HEK293 (cell line): ENCODE measurements around the gene ARX.
A peak's percentile ranks its signal among the peaks of the same experiment; 100 is the strongest.

Source experiments
- CTCF ChIA-PET: fragments of 350-600 bp; formaldehyde crosslinking; extraction: SDS; loops from one replicate; lab custom pipeline; 2021; ENCODE audit warnings: antibody characterized with exemption; lab: Yijun Ruan, JAX
- POLR2A ChIA-PET: fragments of 300-600 bp; formaldehyde crosslinking; extraction: SDS; loops from one replicate; lab custom pipeline; 2020; ENCODE audit warnings: antibody characterized with exemption, inconsistent platforms; lab: Yijun Ruan, JAX
- H3K27ac ChIP-seq: fragments of 200-500 bp; sonication (Bioruptor generic); 2 replicates; pipeline ENCODE4 v1.5.1; 2014; ENCODE audit warnings: low read depth, low read length, control low read depth, inconsistent platforms; ENCODE audit errors: extremely low read depth
- H3K36me3 ChIP-seq, 2 experiments: fragments of 200-500 bp in 1 of 2; sonication (Bioruptor generic) in 1 of 2; 1 replicate in 1 of 2; 2 replicates in 1 of 2; pipeline ENCODE4 v1.5.1; 2014 to 2017; ENCODE audit warnings: inconsistent platforms in 2 of 2, low read length in 2 of 2; ENCODE audit not compliant: control insufficient read depth in 2 of 2, insufficient read depth in 1 of 2
- H3K4me1 ChIP-seq: fragments of 200-500 bp; sonication (Bioruptor generic); 2 replicates; pipeline ENCODE4 v1.5.1; 2014; ENCODE audit warnings: mild to moderate bottlenecking, low read length, inconsistent platforms; ENCODE audit not compliant: control insufficient read depth, insufficient read depth
- H3K4me3 ChIP-seq: 2 replicates; pipeline ENCODE4 v1.5.1; 2011; ENCODE audit warnings: low read depth, mild to moderate bottlenecking, control low read depth, low read length, moderate library complexity
- H3K9me3 ChIP-seq: fragments of 200-500 bp; sonication (Bioruptor generic); 2 replicates; pipeline ENCODE4 v1.5.1; 2014; ENCODE audit warnings: low read depth, low read length, inconsistent platforms; ENCODE audit not compliant: control insufficient read depth, insufficient read depth
- GLIS1 ChIP-seq: fragments of 450-650 bp; formaldehyde crosslinking; IDR thresholded peaks from 2 replicates; pipeline ENCODE4 v1.5.1; 2016; ENCODE audit warnings: missing biosample characterization, missing genetic modification characterization
- KLF10 ChIP-seq: fragments of 450-650 bp; IDR thresholded peaks from 2 replicates; pipeline ENCODE4 v1.5.1; 2018; ENCODE audit warnings: missing biosample characterization, mild to moderate bottlenecking, missing genetic modification characterization
- PATZ1 ChIP-seq: fragments of 450-650 bp; formaldehyde crosslinking; IDR thresholded peaks from 2 replicates; pipeline ENCODE4 v1.5.1; 2016; ENCODE audit warnings: missing biosample characterization, missing genetic modification characterization
- PRDM1 ChIP-seq: fragments of 450-650 bp; formaldehyde crosslinking; IDR thresholded peaks from 2 replicates; pipeline ENCODE4; 2016; ENCODE audit warnings: missing biosample characterization, missing genetic modification characterization
- RBAK ChIP-seq: fragments of 450-650 bp; formaldehyde crosslinking; IDR thresholded peaks from 2 replicates; pipeline ENCODE4 v1.5.1; 2016; ENCODE audit warnings: missing biosample characterization, missing genetic modification characterization
- SP7 ChIP-seq: fragments of 450-650 bp; formaldehyde crosslinking; IDR thresholded peaks from 2 replicates; pipeline ENCODE4 v1.5.1; 2016; ENCODE audit warnings: missing biosample characterization, missing genetic modification characterization
- TRIM28 ChIP-seq: IDR thresholded peaks from 2 replicates; pipeline ENCODE4 v1.6.1; 2011; ENCODE audit warnings: low read length, control low read depth, borderline replicate concordance
- ZBTB17 ChIP-seq: fragments of 450-650 bp; formaldehyde crosslinking; IDR thresholded peaks from 2 replicates; pipeline ENCODE4 v1.5.1; 2016; ENCODE audit warnings: missing biosample characterization, missing genetic modification characterization
- ZFP37 ChIP-seq: fragments of 450-650 bp; formaldehyde crosslinking; IDR thresholded peaks from 2 replicates; pipeline ENCODE4 v1.5.1; 2016; ENCODE audit warnings: missing biosample characterization, missing genetic modification characterization
- ZNF16 ChIP-seq: fragments of 450-650 bp; formaldehyde crosslinking; IDR thresholded peaks from 2 replicates; pipeline ENCODE4 v1.5.1; 2016; ENCODE audit warnings: low read depth, missing biosample characterization, missing genetic modification characterization
- ZNF2 ChIP-seq: fragments of 450-650 bp; formaldehyde crosslinking; IDR thresholded peaks from 2 replicates; pipeline ENCODE4 v1.5.1; 2016; ENCODE audit warnings: missing biosample characterization, missing genetic modification characterization
- ZNF248 ChIP-seq: fragments of 450-650 bp; formaldehyde crosslinking; IDR thresholded peaks from 2 replicates; pipeline ENCODE4 v1.5.1; 2017; ENCODE audit warnings: missing biosample characterization, missing genetic modification characterization
- ZNF335 ChIP-seq: fragments of 450-650 bp; formaldehyde crosslinking; conservative IDR thresholded peaks from 2 replicates; pipeline ENCODE4 v1.5.1; 2016; ENCODE audit warnings: missing biosample characterization, missing genetic modification characterization
- ZNF341 ChIP-seq: fragments of 450-650 bp; formaldehyde crosslinking; IDR thresholded peaks from 2 replicates; pipeline ENCODE4; 2016; ENCODE audit warnings: low read depth, missing biosample characterization, missing genetic modification characterization
- ZNF37A ChIP-seq: fragments of 450-650 bp; IDR thresholded peaks from 2 replicates; pipeline ENCODE4 v1.5.1; 2018; ENCODE audit warnings: missing biosample characterization, missing genetic modification characterization
- ZNF529 ChIP-seq: fragments of 450-650 bp; formaldehyde crosslinking; IDR thresholded peaks from 2 replicates; pipeline ENCODE4 v1.5.1; 2017; ENCODE audit warnings: missing genetic modification characterization, missing biosample characterization; ENCODE audit not compliant: insufficient replicate concordance
- ZNF664 ChIP-seq: fragments of 450-650 bp; formaldehyde crosslinking; IDR thresholded peaks from 2 replicates; pipeline ENCODE4 v1.5.1; 2016; ENCODE audit warnings: missing biosample characterization, missing genetic modification characterization
- ZNF791 ChIP-seq: fragments of 450-650 bp; formaldehyde crosslinking; IDR thresholded peaks from 2 replicates; pipeline ENCODE4 v1.5.1; 2016; ENCODE audit warnings: missing biosample characterization, missing genetic modification characterization
- TF ChIP-seq, protein P1 (sequence below): fragments of 450-650 bp; formaldehyde crosslinking; conservative IDR thresholded peaks from 2 replicates; pipeline ENCODE4 v1.5.1; 2016; ENCODE audit warnings: low read depth, missing biosample characterization, missing genetic modification characterization
- TF ChIP-seq, protein P2 (sequence below): fragments of 450-650 bp; formaldehyde crosslinking; IDR thresholded peaks from 2 replicates; pipeline ENCODE4 v1.5.1; 2016; ENCODE audit warnings: missing biosample characterization, missing genetic modification characterization

Gene ARX

DNA sequence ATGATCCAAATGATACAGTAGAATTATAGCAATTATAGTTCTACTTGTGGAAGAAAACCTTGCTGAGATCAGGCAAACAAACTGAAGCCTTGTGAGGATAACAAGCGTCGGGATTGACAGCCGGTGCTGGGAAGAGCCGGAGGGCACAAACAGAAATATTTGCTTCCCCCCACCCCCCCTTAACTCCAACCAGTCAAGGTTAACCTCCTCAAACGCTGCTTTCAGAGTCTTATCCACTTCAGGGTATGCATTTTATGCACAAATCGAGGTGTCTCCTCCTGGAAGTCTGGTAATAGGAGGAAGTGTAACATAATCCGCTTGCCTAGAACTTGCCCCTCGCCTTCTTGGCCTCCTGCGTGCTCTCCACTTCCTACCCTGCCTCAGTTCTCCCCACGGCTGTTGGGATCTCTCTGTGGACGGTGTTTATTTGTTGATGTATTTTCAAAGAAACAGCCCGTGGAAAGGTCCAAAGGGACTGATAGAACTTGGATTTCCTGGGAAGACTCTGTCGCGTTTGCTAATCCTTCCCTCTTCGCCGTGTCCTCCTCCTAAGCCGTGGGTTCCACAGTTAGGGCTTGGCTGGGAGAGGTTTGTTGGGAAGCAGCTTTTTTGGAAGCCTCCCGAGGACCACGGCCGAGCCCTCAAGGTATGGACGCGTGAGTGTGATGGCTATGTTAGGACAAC lies 4.1 kb upstream of the ARX start:
- H3K36me3 ChIP-seq = no peaks in the 10 kb centered on the region
- H3K4me3 ChIP-seq = 0 out of 2 replicates have a peak overlapping the region, but pooled peaks have one; percentile 40
- CTCF ChIA-PET = interaction anchor here (0.6 to 3.6 kb wide), 8 partner anchors 11 to 499 kb away, joined by 3 to 24 read pairs (median 4); no protein-coding TSS in a partner anchor

GRCh38 chrX:25018682-25019081 lies 2.9 kb upstream of the ARX start:
- TF ChIP-seq ZNF248 (tag by site-specific recombination) (no peak), ZNF529 (tag by site-specific recombination) (no peak), PRDM1 (peak; percentile 94)
- CTCF ChIA-PET = interaction anchor here (0.7 to 3.6 kb wide), 4 partner anchors 9 to 266 kb away, joined by 4 to 24 read pairs (median 14); no protein-coding TSS in a partner anchor
- peaks cover 16% of the 10 kb centered on the region for H3K4me1 ChIP-seq
- H3K36me3 ChIP-seq = no peaks in the 10 kb centered on the region
- H3K4me3 ChIP-seq = no peak overlapping the region
- no peak overlapping the region for H3K27ac ChIP-seq
- POLR2A ChIA-PET = no interaction called here
- H3K9me3 ChIP-seq = no peaks in the 10 kb centered on the region

More for the DNA sequence above, 4.1 kb upstream of the ARX start:
- Histone ChIP-seq H3K4me1 (peaks cover 16% of the 10 kb centered on the region), H3K9me3 (no peaks in the 10 kb centered on the region), H3K27ac (peak overlapping the region; percentile 2; the same call in 1 of the 2 replicates)
- POLR2A ChIA-PET = no interaction called here
- TF ChIP-seq ZNF664 (tag by site-specific recombination) (no peak), ZFP37 (tag by site-specific recombination) (no peak), ZNF791 (tag by site-specific recombination) (no peak), ZBTB17 (tag by site-specific recombination) (peak; percentile 17; the same call in 1 of the 2 replicates), ZNF341 (tag by site-specific recombination) (peak; percentile 65), TRIM28 (peak; percentile 23; the same call in 1 of the 2 replicates), PATZ1 (peak; percentile 13; the same call in 1 of the 2 replicates), GLIS1 (tag by site-specific recombination) (peak; percentile 25; the same call in 1 of the 2 replicates), ZNF335 (tag by site-specific recombination) (peak; percentile 39), SP7 (tag by site-specific recombination) (0 out of 2 replicates have a peak, but pooled peaks have one; percentile 43)
- TF ChIP-seq, protein P1, sequence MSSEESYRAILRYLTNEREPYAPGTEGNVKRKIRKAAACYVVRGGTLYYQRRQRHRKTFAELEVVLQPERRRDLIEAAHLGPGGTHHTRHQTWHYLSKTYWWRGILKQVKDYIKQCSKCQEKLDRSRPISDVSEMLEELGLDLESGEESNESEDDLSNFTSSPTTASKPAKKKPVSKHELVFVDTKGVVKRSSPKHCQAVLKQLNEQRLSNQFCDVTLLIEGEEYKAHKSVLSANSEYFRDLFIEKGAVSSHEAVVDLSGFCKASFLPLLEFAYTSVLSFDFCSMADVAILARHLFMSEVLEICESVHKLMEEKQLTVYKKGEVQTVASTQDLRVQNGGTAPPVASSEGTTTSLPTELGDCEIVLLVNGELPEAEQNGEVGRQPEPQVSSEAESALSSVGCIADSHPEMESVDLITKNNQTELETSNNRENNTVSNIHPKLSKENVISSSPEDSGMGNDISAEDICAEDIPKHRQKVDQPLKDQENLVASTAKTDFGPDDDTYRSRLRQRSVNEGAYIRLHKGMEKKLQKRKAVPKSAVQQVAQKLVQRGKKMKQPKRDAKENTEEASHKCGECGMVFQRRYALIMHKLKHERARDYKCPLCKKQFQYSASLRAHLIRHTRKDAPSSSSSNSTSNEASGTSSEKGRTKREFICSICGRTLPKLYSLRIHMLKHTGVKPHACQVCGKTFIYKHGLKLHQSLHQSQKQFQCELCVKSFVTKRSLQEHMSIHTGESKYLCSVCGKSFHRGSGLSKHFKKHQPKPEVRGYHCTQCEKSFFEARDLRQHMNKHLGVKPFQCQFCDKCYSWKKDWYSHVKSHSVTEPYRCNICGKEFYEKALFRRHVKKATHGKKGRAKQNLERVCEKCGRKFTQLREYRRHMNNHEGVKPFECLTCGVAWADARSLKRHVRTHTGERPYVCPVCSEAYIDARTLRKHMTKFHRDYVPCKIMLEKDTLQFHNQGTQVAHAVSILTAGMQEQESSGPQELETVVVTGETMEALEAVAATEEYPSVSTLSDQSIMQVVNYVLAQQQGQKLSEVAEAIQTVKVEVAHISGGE (tag by site-specific recombination) = 0 out of 2 replicates have a peak, but pooled peaks have one; percentile 9

DNA sequence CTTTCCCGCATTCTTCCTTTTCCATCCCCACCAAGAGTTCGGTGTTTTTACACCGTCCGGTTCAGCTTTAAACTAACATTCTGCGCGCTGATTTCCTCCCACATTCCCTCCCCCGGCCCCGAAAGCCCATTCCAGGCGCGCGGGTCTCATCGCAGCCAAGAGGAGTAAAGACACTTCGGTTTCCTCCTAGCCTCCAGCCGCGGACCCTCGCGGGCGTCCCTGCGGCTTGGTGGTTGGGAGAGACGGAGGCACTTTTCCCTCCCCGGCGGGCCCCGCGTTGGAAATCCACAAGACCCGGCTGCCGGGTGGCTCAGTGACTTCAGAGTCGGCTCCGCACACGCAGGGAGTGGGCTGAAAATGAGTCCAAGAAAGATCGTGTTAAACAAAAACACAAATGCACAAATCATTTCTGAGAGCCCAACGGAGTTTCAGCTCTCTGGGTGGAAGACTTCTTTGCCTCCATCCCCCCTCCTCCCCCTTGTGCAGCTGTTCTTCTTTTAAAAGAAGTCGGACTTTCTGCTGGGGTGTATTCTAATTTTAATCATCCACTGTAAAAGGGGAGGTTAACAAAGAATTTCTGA lies 2.0 kb upstream of the ARX start:
- ChIA-PET POLR2A (no interaction called here), CTCF (interaction anchor here (1.7 kb wide), 1 partner anchor 265 kb away, joined by 6 read pairs; no protein-coding TSS in a partner anchor)
- Histone ChIP-seq H3K27ac (no peak overlapping the region), H3K36me3 (no peaks in the 10 kb centered on the region), H3K4me3 (no peak overlapping the region; the same call in 1 of the 2 replicates), H3K4me1 (peaks cover 16% of the 10 kb centered on the region), H3K9me3 (no peaks in the 10 kb centered on the region)
- TF ChIP-seq RBAK (tag by site-specific recombination) = no peak
- no peak for TF ChIP-seq ZNF2
- no peak for TF ChIP-seq KLF10
- no peak for TF ChIP-seq ZNF16
- no peak for TF ChIP-seq ZNF248 (tag by site-specific recombination)
- TF ChIP-seq, protein P2, sequence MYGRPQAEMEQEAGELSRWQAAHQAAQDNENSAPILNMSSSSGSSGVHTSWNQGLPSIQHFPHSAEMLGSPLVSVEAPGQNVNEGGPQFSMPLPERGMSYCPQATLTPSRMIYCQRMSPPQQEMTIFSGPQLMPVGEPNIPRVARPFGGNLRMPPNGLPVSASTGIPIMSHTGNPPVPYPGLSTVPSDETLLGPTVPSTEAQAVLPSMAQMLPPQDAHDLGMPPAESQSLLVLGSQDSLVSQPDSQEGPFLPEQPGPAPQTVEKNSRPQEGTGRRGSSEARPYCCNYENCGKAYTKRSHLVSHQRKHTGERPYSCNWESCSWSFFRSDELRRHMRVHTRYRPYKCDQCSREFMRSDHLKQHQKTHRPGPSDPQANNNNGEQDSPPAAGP (tag by site-specific recombination) = no peak
- TF ChIP-seq ZNF37A (tag by site-specific recombination) = no peak
- TF ChIP-seq PATZ1 = peak; percentile 29; the same call in 1 of the 2 replicates
